ENCODE measurements around the gene EPB41.
"Not testable (repeated sequence)": the region's sequence is repeated elsewhere in the genome, so short reads cannot be mapped to it uniquely, and the experiment has no call there.

The EPB41 gene

DNA sequence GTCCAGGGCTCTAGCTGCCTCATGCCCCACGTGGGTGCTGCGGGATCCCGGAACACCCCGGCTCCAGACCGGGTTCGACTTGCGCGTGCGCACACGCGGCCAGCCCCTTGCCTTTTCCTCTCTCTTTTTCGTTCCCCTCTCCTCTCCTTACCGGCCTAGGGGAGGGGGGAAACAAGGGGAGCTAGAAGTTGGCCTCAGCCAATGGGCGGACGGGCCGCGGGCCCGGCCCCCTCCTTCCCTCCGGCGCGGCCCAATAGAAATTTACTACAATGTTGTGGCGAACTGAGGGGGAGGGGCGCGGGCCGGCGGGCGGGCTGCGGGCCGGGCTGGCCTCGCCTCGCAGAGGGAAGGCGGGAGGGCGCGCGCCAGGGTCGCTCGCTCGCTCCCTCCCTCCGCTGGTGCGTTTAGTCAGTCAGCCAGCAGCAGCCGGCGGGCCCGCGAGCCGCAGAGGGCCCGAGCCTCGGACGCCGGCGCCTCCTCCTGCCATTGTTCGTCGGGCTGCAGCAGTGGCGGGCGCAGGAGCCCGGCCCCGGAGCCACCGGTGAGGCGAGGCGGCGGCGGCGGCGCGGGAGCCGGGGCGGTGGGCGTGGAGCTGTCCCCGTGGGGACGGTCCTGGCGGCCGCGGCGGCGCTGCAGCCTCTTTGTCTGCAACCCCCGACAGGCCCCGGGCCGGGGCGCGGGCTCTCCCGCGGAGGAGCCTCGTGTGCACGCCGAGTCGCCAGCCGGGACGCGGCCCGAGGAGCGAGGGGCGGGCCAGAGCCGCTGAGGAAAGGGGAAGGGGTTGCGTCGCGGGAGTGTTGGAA, at the start of gene EPB41:
EPB41 (plus strand) TSS at position 342 of the 803 bp plus-strand sequence. CDS start 72,869 bp downstream, outside the sequence.
- peak; percentile 96 for DNase-seq

DNA sequence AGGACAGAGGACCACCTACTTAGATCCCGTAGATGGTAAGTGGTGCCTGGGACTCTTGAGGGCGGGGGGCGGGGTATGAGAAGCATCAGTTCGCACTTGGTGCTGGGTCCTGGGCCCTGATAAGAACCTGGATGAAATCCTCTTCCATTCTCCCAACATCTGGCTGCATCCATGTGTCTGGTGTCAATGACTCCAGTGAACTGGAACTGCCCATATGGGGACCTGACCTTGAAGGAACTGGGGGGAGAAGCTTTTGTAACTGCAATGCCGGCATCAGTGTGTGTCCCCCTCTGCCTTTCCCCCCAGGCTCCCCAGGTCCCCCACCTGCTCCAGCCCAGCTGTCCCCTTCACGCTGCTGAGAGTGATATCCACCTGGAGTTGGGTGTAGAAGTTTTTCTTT, 49.7 kb upstream of the EPB41 start:
- DNase-seq: no peak

DNA sequence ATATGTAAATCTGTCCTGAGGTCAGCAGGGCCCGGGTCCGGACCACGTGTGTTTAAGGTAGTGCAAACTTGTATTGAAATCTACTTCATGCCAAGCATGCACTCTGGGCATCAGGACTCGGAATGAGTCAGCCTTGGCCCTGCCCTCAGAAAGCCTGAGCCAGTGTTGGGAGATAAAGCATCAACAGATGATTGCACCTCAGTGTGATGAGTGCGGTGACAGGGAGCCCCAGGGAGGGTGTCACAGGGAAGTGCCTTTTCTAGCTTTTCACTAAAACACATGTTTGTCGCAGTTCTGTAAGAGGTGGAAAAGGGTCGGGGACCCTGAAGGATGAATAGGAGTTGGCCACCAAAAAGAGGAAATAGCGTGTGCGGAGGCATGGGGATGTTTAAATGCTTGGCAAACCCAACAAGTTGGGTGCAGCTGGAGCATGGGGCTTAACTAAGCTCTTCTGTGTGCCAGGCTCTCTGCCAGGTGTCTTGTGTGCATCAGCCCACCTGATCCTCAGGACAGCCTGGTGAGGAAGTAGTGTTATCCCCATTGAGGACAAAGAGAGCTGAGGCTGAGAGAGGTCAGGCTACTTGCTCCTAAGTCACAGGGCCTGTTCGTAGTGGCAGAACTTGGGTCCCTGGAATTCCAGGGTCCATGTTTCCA, 48.2 kb upstream of the EPB41 start:
- DNase-seq: no peak

DNA sequence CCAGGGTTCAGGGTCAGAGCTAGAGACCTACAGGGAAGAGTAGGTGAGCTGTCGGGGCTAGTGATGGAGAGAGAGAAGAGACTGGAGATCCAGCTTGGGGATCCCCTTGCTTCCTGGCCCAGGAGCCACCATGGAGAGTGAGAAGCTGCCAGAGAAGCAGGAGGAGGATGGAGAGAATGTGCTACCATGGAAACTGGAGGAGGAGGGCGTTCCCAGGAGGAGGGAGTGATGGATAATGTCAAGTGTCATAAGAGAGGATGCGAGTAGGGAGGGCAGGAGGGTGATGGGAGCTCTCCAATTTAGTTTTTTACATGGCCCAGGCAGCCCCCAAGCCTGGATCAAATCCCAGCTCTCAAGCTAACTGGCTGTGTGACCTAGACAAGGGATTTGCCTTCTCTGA, 46.5 kb upstream of the EPB41 start:
- no peak for DNase-seq

DNA sequence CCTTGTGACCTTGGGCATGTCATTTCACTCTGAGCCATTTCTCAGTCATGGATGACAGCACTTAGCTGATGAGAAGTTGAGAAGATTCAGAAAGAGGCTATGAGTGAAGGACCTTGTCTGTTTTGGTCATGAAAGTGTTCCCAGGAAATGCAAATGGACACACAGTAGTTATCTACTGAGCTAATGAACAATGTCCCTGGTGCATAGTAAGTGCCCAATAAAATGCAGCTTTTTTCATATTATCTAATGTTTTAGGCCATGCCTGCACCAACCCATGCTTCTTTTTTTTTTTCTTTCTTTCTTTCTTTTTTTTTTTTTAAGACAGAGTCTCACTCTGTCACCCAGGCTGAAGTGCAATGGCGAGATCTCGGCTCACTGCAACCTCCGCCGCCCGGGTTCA, 44.4 kb upstream of the EPB41 start:
- no peak for DNase-seq

DNA sequence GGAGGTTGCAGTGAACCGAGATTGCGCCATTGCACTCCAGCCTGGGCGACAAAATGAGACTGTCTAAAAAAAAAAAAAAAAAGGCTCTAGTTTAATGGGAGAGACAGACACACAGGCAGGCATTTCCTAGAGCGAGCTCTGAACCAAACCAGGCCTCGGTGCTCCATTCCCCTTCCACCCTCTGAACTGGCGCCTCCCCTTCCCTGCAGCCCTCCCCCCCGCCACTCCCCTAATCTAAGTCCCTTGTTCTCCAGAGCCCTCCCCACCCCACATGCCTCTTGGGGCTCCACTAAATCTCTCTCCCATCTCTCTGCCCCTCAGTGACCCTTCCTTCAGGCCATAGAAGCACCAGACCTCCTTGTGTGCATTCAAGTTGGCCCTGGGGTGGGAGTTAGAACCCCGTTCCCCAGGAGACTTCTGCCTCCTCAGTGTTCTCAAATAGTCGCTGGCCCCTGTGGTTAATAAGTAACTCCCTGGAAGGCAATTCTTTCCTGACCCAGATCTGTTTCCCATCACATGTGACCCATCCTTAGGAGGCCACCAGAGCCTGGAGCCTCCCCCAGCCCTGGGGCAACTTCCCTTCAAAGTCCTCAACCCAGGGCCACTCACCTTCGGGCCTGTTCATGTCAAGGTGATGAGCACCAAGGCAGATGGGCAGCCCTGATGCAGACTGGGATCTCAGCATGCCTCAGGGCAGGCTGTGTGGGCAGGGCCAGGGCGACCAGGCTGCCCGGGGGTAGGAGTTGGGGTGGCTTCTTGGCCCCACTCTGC, 42.6 kb upstream of the EPB41 start:
- no peak for DNase-seq

DNA sequence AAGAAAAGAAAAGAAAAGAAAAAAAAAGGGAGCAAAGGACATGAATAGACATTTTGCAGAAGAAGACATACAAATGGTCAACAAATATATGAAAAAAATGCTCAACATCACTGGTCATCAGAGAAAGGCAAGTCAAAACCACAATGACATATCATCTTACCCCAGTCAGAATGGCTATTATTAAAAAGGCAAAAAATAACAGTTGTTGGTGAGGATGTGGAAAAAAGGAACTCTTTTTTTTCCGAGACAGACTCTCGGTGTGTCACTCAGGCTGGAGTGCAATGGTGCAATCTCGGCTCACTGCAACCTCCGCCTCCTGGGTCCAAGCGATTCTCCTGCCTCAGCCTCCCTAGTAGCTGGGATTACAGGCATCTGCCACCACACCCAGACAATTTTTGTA, 39.2 kb upstream of the EPB41 start:
- DNase-seq: not testable (repeated sequence)

DNA sequence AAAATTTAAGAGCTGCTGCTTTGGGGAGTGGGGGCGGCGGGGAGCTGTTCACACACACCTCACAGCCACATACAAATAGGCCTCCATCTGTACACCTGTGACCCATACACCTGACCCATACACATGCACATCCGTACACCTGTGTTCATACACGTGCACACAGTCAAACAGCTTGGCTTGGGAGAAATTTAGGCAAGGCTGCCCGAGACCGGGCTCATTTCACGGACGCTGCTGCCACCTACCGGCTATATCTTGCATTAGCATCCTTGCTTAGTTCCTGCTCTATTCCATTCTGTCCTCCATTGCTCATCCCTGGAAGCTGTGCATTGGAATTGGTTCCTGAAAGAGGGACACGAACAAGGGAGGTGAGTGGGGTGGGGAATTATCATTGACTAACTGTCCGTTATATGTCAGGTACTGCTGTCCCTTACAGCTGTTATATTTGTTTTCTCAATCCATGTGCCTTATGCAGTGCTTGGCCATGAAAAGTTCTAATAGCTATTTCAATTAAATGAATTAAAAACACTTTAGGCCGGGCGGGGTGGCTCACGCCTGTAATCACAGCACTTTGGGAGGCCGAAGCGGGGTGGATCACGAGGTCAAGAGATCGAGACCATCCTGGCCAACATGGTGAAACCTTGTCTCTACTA, 37.1 kb upstream of the EPB41 start:
- peak; percentile 70 for DNase-seq

DNA sequence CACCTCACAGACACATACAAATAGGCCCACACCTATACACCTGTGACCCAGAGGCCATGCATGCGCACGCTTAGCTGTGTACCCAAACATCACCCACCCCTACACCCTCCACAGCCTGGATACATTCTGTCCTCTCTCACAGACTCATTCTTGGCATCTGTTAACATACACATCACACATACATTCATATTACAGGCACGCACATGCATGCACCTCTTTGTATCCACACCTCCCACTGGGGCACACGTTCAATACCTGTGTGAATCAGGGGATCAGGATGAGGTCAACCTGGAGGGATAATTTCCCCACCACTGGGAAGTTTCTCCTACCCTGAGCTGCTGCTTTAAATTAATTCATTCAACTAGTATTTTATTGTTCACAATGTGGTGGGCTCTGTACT, 35.6 kb upstream of the EPB41 start:
- DNase-seq: no peak

DNA sequence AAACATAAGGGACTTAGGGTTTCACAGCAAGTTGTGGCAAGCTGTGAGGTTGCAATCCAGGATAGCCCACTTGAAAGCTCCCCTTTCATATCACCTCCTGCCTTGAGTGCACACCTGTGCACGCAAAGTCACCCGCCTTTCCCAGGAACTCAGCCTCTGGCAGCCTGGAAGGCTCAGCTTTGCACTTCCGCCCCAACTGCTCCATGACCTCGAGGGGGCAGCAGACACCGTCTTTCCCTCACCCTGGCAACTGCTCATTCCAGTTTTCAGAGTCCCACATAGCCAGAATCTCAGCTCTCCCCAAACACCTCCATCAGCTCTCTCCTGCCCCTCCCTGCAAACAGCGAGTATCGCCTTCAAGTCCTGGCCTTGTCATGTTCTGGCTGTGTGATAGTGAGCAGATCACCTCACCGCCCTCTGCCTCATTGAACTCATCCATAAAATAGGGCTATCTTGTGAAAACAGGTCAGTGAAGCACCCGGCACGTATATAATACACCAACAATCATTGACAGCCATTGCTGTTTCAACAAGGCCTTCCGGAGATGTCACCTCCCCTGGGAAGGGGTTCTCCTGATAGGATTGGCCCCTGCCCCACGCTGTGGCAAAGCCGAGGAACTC, 32.2 kb upstream of the EPB41 start:
- DNase-seq: peak; percentile 88

DNA sequence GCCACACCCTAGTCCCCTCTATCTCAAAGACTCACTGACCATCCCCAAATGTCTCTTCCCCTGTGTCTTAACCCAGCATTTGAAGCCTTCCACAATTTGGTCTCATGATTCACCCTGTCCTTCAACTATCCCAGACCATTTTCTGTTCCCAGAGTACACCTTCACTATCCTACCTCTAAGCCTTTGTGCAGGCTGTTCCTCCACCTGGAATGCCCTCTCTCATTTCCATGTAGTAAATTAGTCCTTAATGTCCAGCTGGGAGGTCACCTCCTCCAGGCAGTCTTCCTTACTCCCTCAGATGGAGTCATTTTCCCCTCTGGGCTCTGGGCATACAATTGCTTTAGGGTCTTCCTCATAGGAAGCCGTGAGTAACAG, 31.1 kb upstream of the EPB41 start:
- DNase-seq: no peak

DNA sequence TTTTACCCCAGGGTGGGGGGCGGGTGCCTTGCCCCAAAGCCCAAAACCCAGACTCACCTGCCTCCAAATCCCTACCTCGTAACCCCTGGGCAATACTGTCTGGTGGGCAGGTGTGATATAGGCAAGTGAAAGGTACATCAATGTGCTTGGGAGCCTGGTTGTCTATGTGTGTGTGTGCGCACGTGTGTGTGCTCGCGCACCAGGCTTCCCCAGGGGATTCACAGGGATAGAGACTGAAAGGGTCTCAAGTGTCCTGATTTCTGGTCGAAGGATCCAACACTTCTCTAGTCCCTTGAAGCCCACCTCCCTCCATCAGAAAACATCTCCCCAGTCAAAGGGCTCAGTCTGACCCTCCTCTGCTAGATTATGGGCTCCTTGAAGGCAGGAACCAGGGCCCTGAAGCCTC, 28.9 kb upstream of the EPB41 start:
- DNase-seq: no peak

DNA sequence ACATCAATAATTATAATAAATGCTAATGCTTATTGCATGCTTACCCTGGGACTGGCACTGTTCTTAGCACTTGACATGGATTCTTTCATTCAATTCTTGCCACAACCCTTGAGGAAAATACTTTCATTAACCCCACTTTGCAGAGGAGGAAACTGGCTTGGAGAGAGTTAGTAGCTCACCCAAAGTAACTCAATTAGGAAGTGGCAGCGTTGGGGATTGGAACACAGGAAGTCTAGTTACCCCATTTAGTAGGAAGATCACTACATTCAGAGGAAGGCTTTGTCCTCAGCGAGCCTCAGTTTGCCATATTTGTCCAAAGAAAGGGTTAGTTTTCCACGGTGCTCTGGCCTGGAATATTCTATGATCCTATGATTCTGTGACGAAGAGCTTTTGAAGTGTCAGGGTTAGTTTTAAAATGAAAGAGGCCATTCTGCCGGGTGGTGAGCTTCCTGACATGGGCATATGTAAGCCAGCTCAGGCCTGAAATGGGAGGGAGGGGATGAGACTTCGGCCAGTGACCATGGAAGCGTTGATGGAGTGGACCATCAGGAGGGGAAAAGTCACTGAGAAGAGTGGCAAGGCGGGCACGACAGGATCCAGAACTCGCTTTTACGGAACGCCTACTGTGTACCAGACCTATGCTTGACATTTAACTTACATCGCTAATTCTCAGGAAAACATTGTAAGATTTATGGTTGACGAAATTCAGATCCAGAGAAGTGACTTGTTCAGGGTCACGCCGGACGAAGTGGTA, 28.2 kb upstream of the EPB41 start:
- DNase-seq: no peak

DNA sequence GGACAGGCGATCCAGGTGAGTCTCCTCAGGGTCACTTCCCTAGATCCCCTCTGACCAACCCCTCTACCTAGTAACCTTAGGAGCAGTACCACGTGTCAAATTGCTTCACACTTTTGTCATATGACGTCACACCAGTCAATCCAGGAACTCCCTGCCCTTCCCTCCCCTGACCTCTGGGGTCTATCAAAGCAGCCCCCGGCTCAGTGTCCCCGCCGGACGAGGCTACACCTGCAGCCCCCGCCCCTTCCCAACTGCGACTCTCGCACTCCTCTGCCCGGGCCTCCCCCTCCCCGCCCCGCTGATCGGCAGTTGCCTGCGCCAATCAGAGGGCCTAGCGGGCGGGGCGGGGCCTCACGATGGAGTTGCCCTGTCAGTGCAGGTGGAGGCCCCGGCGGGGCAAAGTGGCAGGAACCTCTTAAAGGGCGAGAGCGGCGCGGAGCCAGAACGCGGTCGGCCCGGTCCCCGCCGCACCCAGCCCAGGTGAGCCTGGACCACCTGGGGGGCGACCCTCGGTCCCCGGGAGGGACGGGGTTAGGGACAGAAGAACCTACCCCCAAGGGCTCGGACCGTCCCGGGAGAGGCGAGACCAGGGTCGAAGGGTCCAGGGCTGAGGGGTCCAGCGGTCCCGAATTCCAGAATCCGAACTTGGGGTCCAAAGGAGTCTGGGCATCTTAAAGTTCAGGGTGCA, 27.5 kb upstream of the EPB41 start:
- peak; percentile 78 for DNase-seq

DNA sequence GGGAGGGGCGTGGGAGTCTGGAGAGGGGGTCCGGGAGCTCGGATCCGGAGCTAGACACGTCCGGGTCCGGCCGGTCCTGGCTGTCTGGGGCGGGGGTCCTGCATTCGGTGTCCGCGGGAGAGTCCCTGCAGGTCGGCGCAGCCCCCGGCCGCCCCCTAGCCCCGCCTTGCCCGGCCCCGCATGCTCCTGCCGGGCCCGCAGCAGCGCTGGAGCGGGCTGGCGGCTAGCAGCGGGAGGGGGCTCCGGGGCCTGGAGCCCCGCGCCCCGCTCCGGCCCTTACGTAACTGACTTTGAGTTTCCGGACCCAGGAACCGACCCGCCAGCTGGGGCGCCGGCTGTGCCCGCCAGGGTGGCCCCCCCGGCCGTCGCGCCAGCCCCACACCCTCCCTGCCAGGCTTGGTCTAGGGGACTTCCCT, 26.9 kb upstream of the EPB41 start:
- DNase-seq: no peak

DNA sequence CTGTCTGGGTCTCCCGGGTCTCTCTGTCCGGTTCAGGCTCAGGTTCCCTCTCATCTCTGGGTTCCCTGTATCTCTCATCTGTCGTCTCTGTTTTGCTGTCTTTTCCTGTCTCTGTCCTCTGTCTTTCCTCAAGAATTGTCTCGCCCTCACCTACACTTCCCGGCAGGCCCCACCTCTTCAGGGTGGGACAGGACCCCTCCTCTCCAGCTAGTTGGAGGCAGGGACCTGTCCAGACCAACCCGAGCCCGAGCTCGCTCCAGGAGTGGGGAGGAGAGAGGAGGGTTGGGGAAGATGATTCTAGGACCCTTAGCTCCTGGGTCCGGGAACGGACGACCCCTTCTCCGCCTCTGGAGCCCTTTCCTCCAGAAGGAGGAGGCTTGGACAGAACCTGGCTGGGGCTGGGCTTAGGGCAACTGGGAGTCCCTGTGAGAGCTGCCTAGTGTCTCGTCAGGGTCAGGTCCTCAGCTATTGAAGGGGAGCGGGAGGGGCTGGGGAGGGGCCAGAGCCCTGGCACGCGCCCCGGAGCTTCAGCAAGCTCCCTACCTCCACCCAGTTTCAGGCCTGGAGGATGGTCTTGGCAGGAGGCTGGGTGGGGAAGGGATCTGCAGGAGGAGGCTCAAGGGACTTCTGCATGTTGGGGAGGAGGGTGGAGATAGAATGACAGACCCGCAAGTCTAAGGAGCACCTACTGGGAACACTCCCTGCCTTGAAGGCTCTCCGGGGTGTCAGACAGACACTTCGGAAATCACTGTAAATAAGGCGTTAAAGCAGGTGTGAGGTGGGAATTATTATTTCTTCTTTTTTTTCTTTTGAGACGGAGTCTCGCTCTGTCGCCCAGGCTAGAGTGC, 26.3 kb upstream of the EPB41 start:
- no peak for DNase-seq

DNA sequence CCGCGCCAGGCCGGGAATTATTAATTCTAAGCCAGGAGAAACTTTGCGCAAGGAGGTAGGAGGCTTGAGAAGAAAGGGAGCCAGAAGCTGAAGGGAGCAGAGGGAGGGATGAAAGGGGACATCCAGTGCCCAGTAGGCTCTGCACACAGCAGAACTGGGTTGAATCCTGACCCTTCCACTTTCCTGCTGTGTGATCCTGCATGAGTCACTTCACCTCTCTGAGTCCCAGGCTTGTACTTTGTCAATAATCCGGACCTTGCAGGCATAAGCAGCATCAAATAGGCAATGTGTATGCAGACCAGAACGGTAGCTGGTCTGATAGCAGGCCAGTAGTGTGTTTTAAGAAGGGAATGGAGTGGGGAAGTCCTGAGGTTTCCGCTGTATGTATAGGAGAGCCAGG, 25.5 kb upstream of the EPB41 start:
- DNase-seq: no peak

DNA sequence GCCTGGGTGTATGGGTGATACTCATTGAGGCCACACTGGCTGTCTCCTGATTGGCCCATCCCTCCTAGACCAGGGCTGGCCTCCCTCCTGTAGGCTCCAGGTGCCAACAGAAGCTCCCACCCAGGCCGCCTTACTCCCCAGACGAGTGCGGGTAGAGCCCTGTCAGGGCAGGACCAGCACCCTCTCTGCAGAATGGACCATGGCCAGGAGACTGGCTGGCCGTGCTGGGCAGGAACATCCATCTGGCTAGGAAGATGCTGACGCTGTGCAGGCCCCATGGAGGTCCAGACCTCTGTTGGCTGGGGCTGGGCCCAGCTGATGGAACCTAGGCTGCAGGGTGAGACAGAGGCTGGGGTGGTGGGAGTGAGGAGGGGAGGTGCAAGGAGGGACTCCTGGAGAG, 25.0 kb upstream of the EPB41 start:
- DNase-seq: no peak

DNA sequence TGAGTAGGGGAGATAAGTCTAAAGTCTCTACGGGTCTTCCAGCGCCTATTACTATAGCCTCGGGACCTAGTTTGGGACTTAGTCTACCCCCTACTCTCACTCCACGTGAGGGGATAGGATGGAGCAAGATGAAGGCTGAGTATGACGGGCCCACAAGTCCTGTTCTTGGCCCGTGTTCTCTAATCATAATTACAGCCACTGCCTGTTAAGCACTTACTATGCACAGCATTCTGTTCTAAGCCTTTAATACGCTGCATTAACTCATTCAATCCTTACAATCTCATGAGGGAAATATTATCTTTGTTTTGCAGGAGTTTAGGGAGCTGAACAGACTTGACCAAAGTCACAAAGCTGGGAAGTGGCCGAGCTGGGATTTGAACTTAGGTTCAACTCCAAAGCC, 23.9 kb upstream of the EPB41 start:
- no peak for DNase-seq

DNA sequence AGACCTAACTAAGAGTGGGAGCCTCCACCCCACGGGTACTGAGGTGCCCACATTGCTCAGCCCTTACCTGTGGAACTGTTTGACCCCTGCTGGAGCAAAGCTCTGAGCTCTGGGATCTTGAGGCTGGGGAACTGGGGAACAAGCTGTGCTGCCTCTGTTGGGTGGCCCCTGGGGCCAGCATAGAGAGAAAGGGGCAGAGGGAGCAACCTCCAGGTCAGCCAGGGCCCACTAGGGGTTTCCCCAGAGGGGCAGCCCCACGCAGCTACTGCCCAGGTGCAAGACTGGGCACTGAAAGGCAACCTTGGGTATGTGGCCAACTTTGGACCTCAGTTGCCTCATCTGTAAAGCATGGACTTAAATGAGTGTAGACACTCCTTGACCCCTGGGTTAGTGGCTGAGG, 23.5 kb upstream of the EPB41 start:
- no peak for DNase-seq

DNA sequence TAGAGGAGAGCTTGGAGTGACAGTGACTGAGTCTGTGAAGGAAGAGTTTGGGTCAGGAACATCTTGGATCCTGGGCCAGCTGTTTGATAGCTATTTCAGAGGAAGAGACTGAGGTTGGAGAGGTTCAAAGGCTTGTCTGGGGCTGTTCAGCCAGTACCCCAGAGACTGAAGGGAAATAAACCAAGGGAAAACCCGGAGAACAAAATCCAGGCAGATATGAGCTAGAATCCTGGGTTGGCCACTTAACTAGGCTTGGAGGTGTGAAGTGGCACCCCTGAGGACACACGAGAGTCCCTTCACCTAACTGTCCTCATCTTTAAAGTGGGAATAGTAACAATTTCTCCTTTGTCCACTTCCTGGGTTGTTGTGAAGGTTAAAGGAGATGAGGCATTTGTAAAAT, 23.1 kb upstream of the EPB41 start:
- DNase-seq: no peak
